HepG2 (cell line): ENCODE measurements around the gene FBXW5. TPM values are rescaled to one million over a fixed set of nuclear protein-coding genes. Genes with fewer than 3 reads are reported as not detected.
A peak's percentile ranks its signal among the peaks of the same experiment; 100 is the strongest.

Source experiments
- AKAP8 ChIP-seq: sonication (generic); formaldehyde crosslinking; IDR thresholded peaks from 2 replicates; pipeline ENCODE4 v1.5.1; 2020; ENCODE audit warnings: mild to moderate bottlenecking, missing genetic modification reagents
- ARID3A ChIP-seq: IDR thresholded peaks from 2 replicates; pipeline ENCODE4 v1.6.1; 2012; ENCODE audit warnings: low read depth, low read length, improper control_type of control experiment
- BRD4 ChIP-seq: sonication (generic); formaldehyde crosslinking; IDR thresholded peaks from 2 replicates; pipeline ENCODE4 v1.4.0; 2020; ENCODE audit warnings: missing genetic modification reagents
- HNF4A ChIP-seq: sonication (generic); formaldehyde crosslinking; IDR thresholded peaks from 2 replicates; pipeline ENCODE4 v1.4.0; 2020; ENCODE audit warnings: missing genetic modification reagents
- KLF12 ChIP-seq: sonication (generic); formaldehyde crosslinking; IDR thresholded peaks from 2 replicates; pipeline ENCODE4 v1.4.0; 2020; ENCODE audit warnings: missing genetic modification reagents, borderline replicate concordance
- PHF5A ChIP-seq: IDR thresholded peaks from one replicate; pipeline ENCODE4 v1.6.1; 2018; ENCODE audit warnings: low read depth, missing genetic modification reagents; ENCODE audit not compliant: unreplicated experiment
- POLR2AphosphoS5 ChIP-seq: IDR thresholded peaks from 2 replicates; pipeline ENCODE4 v1.6.1; 2012; ENCODE audit warnings: low read depth, low read length
- SIN3B ChIP-seq: fragments of 150-350 bp; IDR thresholded peaks from 2 replicates; pipeline ENCODE4 v1.6.1; 2014; ENCODE audit warnings: low read length
- SKIL ChIP-seq: sonication (generic); formaldehyde crosslinking; IDR thresholded peaks from 2 replicates; pipeline ENCODE4 v1.8.0; 2022; ENCODE audit warnings: missing genetic modification reagents, mild to moderate bottlenecking, moderate library complexity, borderline replicate concordance
- SUZ12 ChIP-seq: fragments of 150-350 bp; IDR thresholded peaks from 2 replicates; pipeline ENCODE4 v1.6.1; 2014; ENCODE audit warnings: low read depth, low read length
- SYNCRIP ChIP-seq: fragments of 200-400 bp; formaldehyde crosslinking; IDR thresholded peaks from 2 replicates; pipeline ENCODE4 v1.6.1; 2018; ENCODE audit warnings: mild to moderate bottlenecking, low read depth, low read length; ENCODE audit not compliant: insufficient read depth
- THAP11 ChIP-seq: IDR thresholded peaks from 2 replicates; pipeline ENCODE4 v1.6.1; 2016; ENCODE audit warnings: missing biosample characterization, missing genetic modification reagents
- U2AF1 ChIP-seq: fragments of 200-400 bp; formaldehyde crosslinking; optimal IDR thresholded peaks from 2 replicates; pipeline ENCODE3; 2017; ENCODE audit warnings: mild to moderate bottlenecking, low read depth, low read length
- ZBTB33 ChIP-seq: sonication (generic); formaldehyde crosslinking; IDR thresholded peaks from 2 replicates; pipeline ENCODE4 v1.4.0; 2020; ENCODE audit warnings: missing genetic modification reagents
- ZMYM4 ChIP-seq: sonication (generic); formaldehyde crosslinking; IDR thresholded peaks from 2 replicates; pipeline ENCODE4 v1.8.1; 2023; ENCODE audit warnings: mild to moderate bottlenecking, missing genetic modification reagents
- ZNF20 ChIP-seq: sonication (generic); formaldehyde crosslinking; IDR thresholded peaks from 2 replicates; pipeline ENCODE4 v1.4.0; 2020; ENCODE audit warnings: mild to moderate bottlenecking, moderate library complexity, missing genetic modification reagents
- ZNF430 ChIP-seq: sonication (generic); formaldehyde crosslinking; IDR thresholded peaks from 2 replicates; pipeline ENCODE4 v1.9.0; 2021; ENCODE audit warnings: mild to moderate bottlenecking, missing genetic modification reagents
- ZNF629 ChIP-seq: sonication (generic); formaldehyde crosslinking; conservative IDR thresholded peaks from 2 replicates; pipeline ENCODE4 v1.5.0; 2020; ENCODE audit warnings: missing genetic modification reagents
- ZNF703 ChIP-seq: sonication (generic); formaldehyde crosslinking; IDR thresholded peaks from 2 replicates; pipeline ENCODE4 v1.5.1; 2020; ENCODE audit warnings: missing genetic modification reagents, mild to moderate bottlenecking, moderate library complexity, borderline replicate concordance
- ZNF709 ChIP-seq: sonication (generic); formaldehyde crosslinking; IDR thresholded peaks from 2 replicates; pipeline ENCODE4 v1.5.0; 2020; ENCODE audit warnings: mild to moderate bottlenecking, missing genetic modification reagents
- polyA plus RNA-seq, 8 experiments: library from polyadenylated mRNA; depleted of rRNA in 3 of 8; stranded (reverse) in 7 of 8; unstranded in 1 of 8; fragments of >200 nt; fragmentation: Illumina TruSeq in 4 of 8; extraction: Trizol in 4 of 8; gene quantifications; 2 replicates each; pipeline versions ENCODE4 v1.2.1 to v1.2.3, GENCODE V29; 2011 to 2016; ENCODE audit warnings: low read depth in 4 of 8, missing spikeins in 1 of 8, mixed read lengths in 1 of 8; ENCODE audit not compliant: insufficient read depth in 1 of 8
- total RNA-seq, 5 experiments: library from RNA; depleted of rRNA; stranded (reverse); fragments of >200 nt; fragmentation: Illumina TruSeq; extraction: Trizol; gene quantifications; 2 replicates each; pipeline ENCODE4 v1.2.3, GENCODE V29; 2016; ENCODE audit warnings: low read depth in 1 of 5

FBXW5 gene
- total and polyA plus RNA-seq, 2 of the 13 experiments (the other 11 are each of a cell fraction or from before 2014, with no cell fraction given): 52.0 to 60.4 TPM

- TF ChIP-seq ARID3A: no peak
- TF ChIP-seq KLF12 (CRISPR knock-in tag): no peak
- peak; percentile 20; the same call in 1 of the 2 replicates for TF ChIP-seq ZNF430 (CRISPR knock-in tag)
- TF ChIP-seq SUZ12: no peak
- no peak for TF ChIP-seq SYNCRIP
- no peak; the same call in 1 of the 2 replicates for TF ChIP-seq ZBTB33
- TF ChIP-seq SIN3B: no peak
- peak; percentile 80 for TF ChIP-seq BRD4 (CRISPR knock-in tag)
- TF ChIP-seq ZNF20: no peak
- peak; percentile 52; the same call in 1 of the 2 replicates for TF ChIP-seq THAP11 (CRISPR knock-in tag)
- peak; percentile 64 for TF ChIP-seq ZNF703 (CRISPR knock-in tag)
- TF ChIP-seq POLR2AphosphoS5: peak; percentile 81
- TF ChIP-seq U2AF1: no peak
- peak; percentile 90; the same call in 1 of the 2 replicates for TF ChIP-seq ZNF709
- no peak for TF ChIP-seq HNF4A (CRISPR knock-in tag)
- TF ChIP-seq ZMYM4: peak; percentile 68
- TF ChIP-seq ZNF629 (CRISPR knock-in tag): no peak
- TF ChIP-seq SKIL (CRISPR knock-in tag): peak; percentile 57; the same call in 1 of the 2 replicates
- no peak; the same call in 1 of the 2 replicates for TF ChIP-seq AKAP8
- no peak for TF ChIP-seq PHF5A (CRISPR knock-in tag)
These were observed 5.5 kb upstream of the FBXW5 start (continued) for GRCh38 chr9:136949817-136950655.
